Neural progenitor cell (in vitro differentiated cells): ENCODE results near the gene GINM1. TPM values are rescaled to one million over a fixed set of nuclear protein-coding genes. Genes with fewer than 3 reads are reported as not detected.

Experiments used
- DNase-seq: peaks from one replicate; pipeline ENCODE4 v3.0.0-alpha.2; 2016; ENCODE audit warnings: low spot score
- H2AFZ ChIP-seq: fragments of 200-600 bp; sonication (generic); replicated peaks from 2 replicates; pipeline ENCODE4 v1.6.1; 2016; ENCODE audit warnings: antibody characterized with exemption
- H3F3A ChIP-seq: fragments of 200-600 bp; sonication (generic); 2 replicates; pipeline ENCODE4 v1.6.1; 2016; ENCODE audit warnings: antibody characterized with exemption, low read depth
- H3K27ac ChIP-seq: fragments of 200-600 bp; sonication (generic); 2 replicates; pipeline ENCODE4 v1.5.1; 2016; ENCODE audit warnings: mild to moderate bottlenecking
- H3K27me3 ChIP-seq: fragments of 200-600 bp; sonication (generic); 2 replicates; pipeline ENCODE4 v1.6.1; 2016; ENCODE audit warnings: mild to moderate bottlenecking, moderate library complexity
- H3K36me3 ChIP-seq: fragments of 200-600 bp; sonication (generic); 2 replicates; pipeline ENCODE4 v1.5.1; 2016
- H3K4me1 ChIP-seq: fragments of 200-600 bp; sonication (generic); 2 replicates; pipeline ENCODE4 v1.6.1; 2016; ENCODE audit warnings: mixed run types
- H3K4me2 ChIP-seq: fragments of 200-600 bp; sonication (generic); 2 replicates; pipeline ENCODE4 v1.6.1; 2016
- H3K4me3 ChIP-seq: fragments of 200-600 bp; sonication (generic); 2 replicates; pipeline ENCODE4 v1.5.1; 2016
- H3K79me2 ChIP-seq: fragments of 200-600 bp; sonication (generic); 2 replicates; pipeline ENCODE4 v1.6.1; 2016; ENCODE audit warnings: low read depth
- H3K9ac ChIP-seq: fragments of 200-600 bp; sonication (generic); 2 replicates; pipeline ENCODE4 v1.6.1; 2016
- H3K9me3 ChIP-seq: fragments of 200-600 bp; sonication (generic); 2 replicates; pipeline ENCODE4 v1.5.1; 2016; ENCODE audit warnings: low read depth
- H4K20me1 ChIP-seq: fragments of 200-600 bp; sonication (generic); 2 replicates; pipeline ENCODE4 v1.6.1; 2016; ENCODE audit warnings: low read depth
- H3K27ac Mint-ChIP-seq: 3 replicates; pipeline ENCODE4 v1.8.0; 2021; ENCODE audit warnings: mixed read lengths
- H3K27me3 Mint-ChIP-seq: 2 replicates; pipeline ENCODE4 v1.8.0; 2022; ENCODE audit warnings: low read depth, mild to moderate bottlenecking, inconsistent platforms, moderate library complexity, mixed read lengths; ENCODE audit not compliant: insufficient read depth
- H3K36me3 Mint-ChIP-seq: 3 replicates; pipeline ENCODE4 v1.8.0; 2021; ENCODE audit warnings: mixed read lengths
- H3K4me1 Mint-ChIP-seq: 3 replicates; pipeline ENCODE4 v1.8.0; 2021; ENCODE audit warnings: mixed read lengths
- H3K4me3 Mint-ChIP-seq: 3 replicates; pipeline ENCODE4 v1.8.0; 2021; ENCODE audit warnings: mild to moderate bottlenecking, moderate library complexity, mixed read lengths
- H3K9me3 Mint-ChIP-seq: 3 replicates; pipeline ENCODE4 v1.8.0; 2020; ENCODE audit warnings: mixed read lengths
- CTCF ChIP-seq: fragments of 200-600 bp; sonication (generic); IDR thresholded peaks from 2 replicates; pipeline ENCODE4 v1.5.1; 2017; ENCODE audit warnings: antibody characterized with exemption, mild to moderate bottlenecking
- EZH2 ChIP-seq: fragments of 200-600 bp; sonication (generic); IDR thresholded peaks from 2 replicates; pipeline ENCODE4 v1.6.1; 2017; ENCODE audit warnings: antibody characterized with exemption, mild to moderate bottlenecking, moderate library complexity
- EZH2phosphoT487 ChIP-seq: fragments of 200-600 bp; sonication (generic); IDR thresholded peaks from 2 replicates; pipeline ENCODE4 v1.6.1; 2017; ENCODE audit warnings: antibody characterized with exemption
- total RNA-seq: library from RNA; depleted of rRNA; stranded (reverse); fragments of >200 nt; gene quantifications from 2 replicates; pipeline ENCODE4 v1.2.3, GENCODE V29; 2015; ENCODE audit warnings: low replicate concordance

Gene GINM1
- total RNA-seq, 1 donor from 2014 or later, result 35.7 TPM

- H2AFZ ChIP-seq, result no peak overlapping the region
- Mint-ChIP-seq H3K27ac (no peak overlapping the region), H3K4me1 (no peaks in the 10 kb centered on the region), H3K27me3 (no peaks in the 10 kb centered on the region), H3K4me3 (no peak overlapping the region), H3K36me3 (peaks cover 15% of the 10 kb centered on the region), H3K9me3 (no peaks in the 10 kb centered on the region)
- H3K9ac ChIP-seq, result no peak overlapping the region
- no peaks in the 10 kb centered on the region for H3K79me2 ChIP-seq
- H3K4me1 ChIP-seq, result peaks cover under 1% of the 10 kb centered on the region
- no peak overlapping the region for H3K27ac ChIP-seq
- peaks cover 7% of the 10 kb centered on the region for H3K36me3 ChIP-seq
- H3K4me2 ChIP-seq, result no peak overlapping the region
- H3K4me3 ChIP-seq, result no peak overlapping the region
- peaks cover 12% of the 10 kb centered on the region for H3F3A ChIP-seq
- DNase-seq, result no peak
- no peaks in the 10 kb centered on the region for H3K27me3 ChIP-seq
- no peak for TF ChIP-seq EZH2phosphoT487
- no peaks in the 10 kb centered on the region for H3K9me3 ChIP-seq
- H4K20me1 ChIP-seq, result no peaks in the 10 kb centered on the region
Measured at GRCh38 chr6:149600508-149600907, 34.3 kb downstream of the GINM1 start.

- no peak overlapping the region for H2AFZ ChIP-seq
- H3K4me3 ChIP-seq, result no peak overlapping the region
- Mint-ChIP-seq H3K4me3 (no peak overlapping the region), H3K27ac (no peak overlapping the region), H3K9me3 (peaks cover 7% of the 10 kb centered on the region), H3K4me1 (peaks cover 5% of the 10 kb centered on the region), H3K36me3 (peaks cover 12% of the 10 kb centered on the region), H3K27me3 (no peaks in the 10 kb centered on the region)
- TF ChIP-seq CTCF (no peak), EZH2phosphoT487 (no peak), EZH2 (no peak)
- DNase-seq, result no peak
- H3K9me3 ChIP-seq, result no peaks in the 10 kb centered on the region
- H3K79me2 ChIP-seq, result peaks cover 3% of the 10 kb centered on the region
- no peaks in the 10 kb centered on the region for H4K20me1 ChIP-seq
- no peaks in the 10 kb centered on the region for H3K27me3 ChIP-seq
- no peaks in the 10 kb centered on the region for H3F3A ChIP-seq
- H3K36me3 ChIP-seq, result no peaks in the 10 kb centered on the region
- H3K4me1 ChIP-seq, result peaks cover under 1% of the 10 kb centered on the region
- H3K4me2 ChIP-seq, result no peak overlapping the region
- no peak overlapping the region for H3K27ac ChIP-seq
- no peak overlapping the region for H3K9ac ChIP-seq
Measured at GRCh38 chr6:149608381-149608982, 42.3 kb downstream of the GINM1 start.

GRCh38 chr6:149614337-149614736 lies 48.2 kb downstream of the GINM1 start:
- H3K4me3 ChIP-seq, result no peak overlapping the region
- H3K36me3 ChIP-seq, result no peaks in the 10 kb centered on the region
- Mint-ChIP-seq H3K27me3 (no peaks in the 10 kb centered on the region), H3K27ac (no peak overlapping the region), H3K4me1 (peaks cover 3% of the 10 kb centered on the region), H3K9me3 (peaks cover 7% of the 10 kb centered on the region), H3K36me3 (peaks cover 10% of the 10 kb centered on the region), H3K4me3 (no peak overlapping the region)
- peak overlapping the region; percentile 16 for H3K4me2 ChIP-seq
- H3K79me2 ChIP-seq, result no peaks in the 10 kb centered on the region
- no peaks in the 10 kb centered on the region for H3F3A ChIP-seq
- H3K27ac ChIP-seq, result no peak overlapping the region
- TF ChIP-seq EZH2, result no peak
- TF ChIP-seq EZH2phosphoT487, result no peak
- no peak for TF ChIP-seq CTCF
- H2AFZ ChIP-seq, result no peak overlapping the region
- H3K4me1 ChIP-seq, result peaks cover 9% of the 10 kb centered on the region
- DNase-seq, result no peak
- no peaks in the 10 kb centered on the region for H3K9me3 ChIP-seq
- no peaks in the 10 kb centered on the region for H4K20me1 ChIP-seq
- no peaks in the 10 kb centered on the region for H3K27me3 ChIP-seq
- no peak overlapping the region for H3K9ac ChIP-seq

GRCh38 chr6:149615805-149616204 lies 49.6 kb downstream of the GINM1 start:
- Histone ChIP-seq H3K27me3 (no peaks in the 10 kb centered on the region), H3K4me3 (no peak overlapping the region), H3K27ac (no peak overlapping the region), H3K4me1 (peaks cover 9% of the 10 kb centered on the region), H3K9me3 (no peaks in the 10 kb centered on the region), H4K20me1 (no peaks in the 10 kb centered on the region), H3K9ac (no peak overlapping the region), H2AFZ (no peak overlapping the region), H3K4me2 (no peak overlapping the region), H3K79me2 (no peaks in the 10 kb centered on the region), H3F3A (no peaks in the 10 kb centered on the region), H3K36me3 (no peaks in the 10 kb centered on the region)
- Mint-ChIP-seq H3K4me3 (no peak overlapping the region), H3K36me3 (peaks cover 15% of the 10 kb centered on the region), H3K4me1 (peaks cover 3% of the 10 kb centered on the region), H3K9me3 (peaks cover 7% of the 10 kb centered on the region), H3K27ac (no peak overlapping the region), H3K27me3 (no peaks in the 10 kb centered on the region)
- DNase-seq, result no peak
- TF ChIP-seq EZH2phosphoT487, result no peak
- TF ChIP-seq CTCF, result no peak
- TF ChIP-seq EZH2, result no peak
